Activated effector memory CD4-positive, alpha-beta T cell treated with anti-CD3 and anti-CD28 coated beads, Interleukin-2, amount 50 U/mL, for 16 hours (primary cell): ENCODE measurements around the gene MLXIPL.
"Not testable (repeated sequence)": the region's sequence is repeated elsewhere in the genome, so short reads cannot be mapped to it uniquely, and the experiment has no call there.

Experiments used
- DNase-seq: peaks from one replicate; pipeline ENCODE4 v3.0.0-alpha.2; 2020

MLXIPL gene

GRCh38 chr7:73644688-73645286 is 20.5 kb upstream of the MLXIPL start:
- DNase-seq, result no peak

GRCh38 chr7:73642834-73643233 is 18.5 kb upstream of the MLXIPL start:
- no peak for DNase-seq

GRCh38 chr7:73638911-73639310 is 14.6 kb upstream of the MLXIPL start:
- DNase-seq, result no peak

- DNase-seq, result no peak
Measured at GRCh38 chr7:73635428-73636200, 11.3 kb upstream of the MLXIPL start.

GRCh38 chr7:73633844-73634243 is 9.5 kb upstream of the MLXIPL start:
- DNase-seq, result no peak

- no peak for DNase-seq
Measured at GRCh38 chr7:73633323-73633722, 9.0 kb upstream of the MLXIPL start.

- DNase-seq, result no peak
Measured at GRCh38 chr7:73631558-73631957, 7.2 kb upstream of the MLXIPL start.

- DNase-seq, result no peak
Measured at GRCh38 chr7:73628504-73628903, 4.2 kb upstream of the MLXIPL start.

GRCh38 chr7:73626814-73627213 is 2.5 kb upstream of the MLXIPL start:
- DNase-seq, result no peak

- no peak for DNase-seq
Measured at GRCh38 chr7:73625276-73625675, 954 bp upstream of the MLXIPL start.

- no peak for DNase-seq
Measured at GRCh38 chr7:73624669-73625001, 313 bp upstream of the MLXIPL start.

GRCh38 chr7:73622909-73623797 is 1.2 kb downstream of the MLXIPL start:
- no peak for DNase-seq

GRCh38 chr7:73622527-73622908 is 1.8 kb downstream of the MLXIPL start:
- DNase-seq, result no peak

- DNase-seq, result no peak
Measured at GRCh38 chr7:73621168-73622063, 2.9 kb downstream of the MLXIPL start.

- not testable (repeated sequence) for DNase-seq
Measured at GRCh38 chr7:73619394-73619793, 4.9 kb downstream of the MLXIPL start.

GRCh38 chr7:73618538-73618937 is 5.8 kb downstream of the MLXIPL start:
- DNase-seq, result no peak

- not testable (repeated sequence) for DNase-seq
Measured at GRCh38 chr7:73617520-73617919, 6.8 kb downstream of the MLXIPL start.

- DNase-seq, result no peak
Measured at GRCh38 chr7:73615886-73616285, 8.4 kb downstream of the MLXIPL start.

GRCh38 chr7:73614937-73615336 is 9.4 kb downstream of the MLXIPL start:
- DNase-seq, result not testable (repeated sequence)

GRCh38 chr7:73613954-73614735 is 10.2 kb downstream of the MLXIPL start:
- no peak for DNase-seq

- DNase-seq, result no peak
Measured at GRCh38 chr7:73612598-73613269, 11.6 kb downstream of the MLXIPL start.
